Measurements from ENCODE around the gene MRPL12.

Gene MRPL12

GRCh38 chr17:81694810-81695209 is 8.4 kb upstream of the MRPL12 start:
- DNase-seq (ENCODE audit: insufficient read length, low spot score) (no peak), FAIRE-seq (no peak)
- no peak for TF ChIP-seq CTCF (IDR thresholded peaks at IDR 0.05; ENCODE audit: insufficient read depth, missing control alignments)

DNA sequence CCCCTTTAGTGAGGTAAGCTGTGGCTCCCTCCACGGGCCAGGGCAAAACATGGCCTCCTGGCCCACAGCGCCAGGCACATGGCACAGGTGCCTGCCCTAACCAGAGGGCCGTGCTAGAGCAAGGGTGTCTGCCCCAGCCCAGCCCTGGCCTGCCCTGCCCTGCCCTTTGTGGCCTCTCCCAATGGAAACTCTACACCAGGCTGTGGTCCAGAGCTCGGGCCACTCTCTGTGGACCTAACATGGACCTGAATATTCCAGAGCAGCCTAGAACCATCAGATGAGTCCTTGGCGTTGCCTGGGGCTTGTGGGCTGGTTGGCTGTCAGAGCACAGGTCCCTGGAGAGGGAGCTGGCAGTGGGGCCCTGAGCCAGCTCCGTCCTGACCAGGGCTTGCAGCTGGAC is 8.0 kb upstream of the MRPL12 start:
- no peak for TF ChIP-seq CTCF (IDR thresholded peaks at IDR 0.05; ENCODE audit: insufficient read depth, missing control alignments)
- FAIRE-seq (no peak), DNase-seq (ENCODE audit: insufficient read length, low spot score) (no peak)

GRCh38 chr17:81695801-81696200 is 7.4 kb upstream of the MRPL12 start:
- no peak for TF ChIP-seq CTCF (IDR thresholded peaks at IDR 0.05; ENCODE audit: insufficient read depth, missing control alignments)
- FAIRE-seq (no peak), DNase-seq (ENCODE audit: insufficient read length, low spot score) (no peak)

DNA sequence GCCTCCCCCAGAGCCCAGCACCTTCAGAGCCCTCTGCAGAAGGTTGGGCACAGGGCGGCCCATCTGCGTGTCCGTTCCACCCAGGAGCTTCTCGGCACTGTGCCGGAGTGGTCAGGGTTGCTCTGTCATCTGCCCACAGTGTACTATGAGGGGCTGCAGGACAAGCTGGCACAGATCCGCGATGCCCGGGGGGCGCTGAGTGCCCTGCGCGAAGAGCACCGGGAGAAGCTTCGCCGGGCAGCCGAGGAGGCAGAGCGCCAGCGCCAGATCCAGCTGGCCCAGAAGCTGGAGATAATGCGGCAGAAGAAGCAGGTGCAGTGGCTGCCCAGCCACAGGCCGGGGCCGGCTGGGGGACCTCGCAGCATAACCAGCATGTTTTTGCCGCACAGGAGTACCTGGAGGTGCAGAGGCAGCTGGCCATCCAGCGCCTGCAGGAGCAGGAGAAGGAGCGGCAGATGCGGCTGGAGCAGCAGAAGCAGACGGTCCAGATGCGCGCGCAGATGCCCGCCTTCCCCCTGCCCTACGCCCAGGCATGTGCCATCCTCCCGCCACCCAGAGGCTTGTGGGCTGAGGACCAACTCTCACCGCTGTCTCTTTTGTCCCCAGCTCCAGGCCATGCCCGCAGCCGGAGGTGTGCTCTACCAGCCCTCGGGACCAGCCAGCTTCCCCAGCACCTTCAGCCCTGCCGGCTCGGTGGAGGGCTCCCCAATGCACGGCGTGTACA is 6.8 kb upstream of the MRPL12 start:
- FAIRE-seq (no peak), DNase-seq (ENCODE audit: insufficient read length, low spot score) (no peak)
- no peak for TF ChIP-seq CTCF (IDR thresholded peaks at IDR 0.05; ENCODE audit: insufficient read depth, missing control alignments)

DNA sequence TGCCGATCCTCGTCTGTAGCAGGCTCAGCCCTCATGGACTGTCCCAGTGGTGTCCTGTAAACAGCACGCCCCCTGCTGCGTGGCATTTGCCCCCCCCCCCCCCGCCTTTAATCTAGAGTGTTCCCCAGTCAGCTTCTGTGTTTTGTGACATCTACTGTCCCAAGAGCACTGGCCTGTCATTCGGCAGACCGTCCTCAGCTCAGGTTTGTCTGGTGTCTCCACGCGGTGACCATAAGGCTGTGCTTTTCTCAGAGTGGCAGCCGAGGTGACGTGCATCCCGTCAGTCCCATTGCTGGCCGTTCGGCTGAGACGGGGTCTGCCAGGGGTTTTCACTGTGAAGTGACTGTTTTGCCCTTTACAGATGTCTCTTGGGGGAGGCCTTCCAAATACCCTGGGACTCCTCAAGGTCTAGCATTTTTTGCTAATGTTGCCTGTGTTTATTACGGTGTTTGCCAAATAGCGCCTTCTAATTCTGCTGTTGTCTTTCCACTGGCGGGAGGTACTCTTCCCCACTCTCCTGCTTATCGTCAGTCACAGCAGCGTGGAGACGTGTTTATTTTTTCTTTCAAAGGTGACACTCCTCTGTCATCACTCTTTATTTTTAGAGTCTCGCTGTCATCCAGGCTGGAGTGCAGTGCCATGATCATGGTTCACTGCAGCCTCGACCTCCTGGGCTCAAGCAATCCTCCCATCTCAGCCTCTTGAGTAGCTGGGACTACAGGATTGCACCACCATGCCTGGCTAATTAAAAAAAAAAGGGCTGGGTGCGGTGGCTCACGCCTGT is 5.7 kb upstream of the MRPL12 start:
- FAIRE-seq: no peak
- TF ChIP-seq CTCF (IDR thresholded peaks at IDR 0.05; ENCODE audit: insufficient read depth, missing control alignments): no peak

GRCh38 chr17:81700353-81701287 is 2.5 kb upstream of the MRPL12 start:
- TF ChIP-seq CTCF (IDR thresholded peaks at IDR 0.05; ENCODE audit: insufficient read depth, missing control alignments): no peak
- no peak for FAIRE-seq
- DNase-seq (ENCODE audit: insufficient read length, low spot score): no peak

More for the DNA sequence above, 5.7 kb upstream of the MRPL12 start:
- no peak for DNase-seq (ENCODE audit: insufficient read length, low spot score)
